GM12865 (cell line): ENCODE measurements around the gene TMEM63A.

Source experiments
- DNase-seq: peaks from one replicate; pipeline ENCODE4 v3.0.0; 2010; ENCODE audit warnings: low read depth
- H3K4me3 ChIP-seq: 2 replicates; pipeline ENCODE4 v1.5.1; 2011; ENCODE audit warnings: mild to moderate bottlenecking, low read depth, low read length, control low read depth
- TF ChIP-seq, protein P1 (sequence below): IDR thresholded peaks from 2 replicates; pipeline ENCODE4 v1.5.1; 2011; ENCODE audit warnings: low read length, control low read depth, low read depth, inconsistent platforms; ENCODE audit not compliant: insufficient read depth; ENCODE audit errors: missing control alignments

TMEM63A gene

DNA sequence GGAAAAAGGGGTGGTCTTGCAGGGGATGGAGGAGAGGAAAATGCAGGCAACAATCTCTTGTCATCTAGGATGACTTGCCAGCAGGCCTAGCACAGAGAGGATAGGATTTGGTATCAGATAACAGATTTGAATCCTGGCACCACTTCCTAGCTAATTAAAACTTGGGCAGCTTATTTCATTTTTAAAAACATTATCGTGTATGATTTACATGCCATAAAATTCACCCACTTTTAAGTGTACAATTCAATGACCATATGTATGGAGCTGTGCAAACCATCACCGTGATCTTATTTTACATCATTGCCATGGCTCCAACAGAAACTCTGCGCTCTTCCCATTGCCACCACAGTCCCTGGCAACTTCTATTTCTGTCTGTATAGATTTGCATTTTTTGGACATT is 34.9 kb upstream of the TMEM63A start:
- H3K4me3 ChIP-seq: no peak overlapping the region
- TF ChIP-seq, protein P1, sequence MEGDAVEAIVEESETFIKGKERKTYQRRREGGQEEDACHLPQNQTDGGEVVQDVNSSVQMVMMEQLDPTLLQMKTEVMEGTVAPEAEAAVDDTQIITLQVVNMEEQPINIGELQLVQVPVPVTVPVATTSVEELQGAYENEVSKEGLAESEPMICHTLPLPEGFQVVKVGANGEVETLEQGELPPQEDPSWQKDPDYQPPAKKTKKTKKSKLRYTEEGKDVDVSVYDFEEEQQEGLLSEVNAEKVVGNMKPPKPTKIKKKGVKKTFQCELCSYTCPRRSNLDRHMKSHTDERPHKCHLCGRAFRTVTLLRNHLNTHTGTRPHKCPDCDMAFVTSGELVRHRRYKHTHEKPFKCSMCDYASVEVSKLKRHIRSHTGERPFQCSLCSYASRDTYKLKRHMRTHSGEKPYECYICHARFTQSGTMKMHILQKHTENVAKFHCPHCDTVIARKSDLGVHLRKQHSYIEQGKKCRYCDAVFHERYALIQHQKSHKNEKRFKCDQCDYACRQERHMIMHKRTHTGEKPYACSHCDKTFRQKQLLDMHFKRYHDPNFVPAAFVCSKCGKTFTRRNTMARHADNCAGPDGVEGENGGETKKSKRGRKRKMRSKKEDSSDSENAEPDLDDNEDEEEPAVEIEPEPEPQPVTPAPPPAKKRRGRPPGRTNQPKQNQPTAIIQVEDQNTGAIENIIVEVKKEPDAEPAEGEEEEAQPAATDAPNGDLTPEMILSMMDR: no peak
- no peak for DNase-seq

DNA sequence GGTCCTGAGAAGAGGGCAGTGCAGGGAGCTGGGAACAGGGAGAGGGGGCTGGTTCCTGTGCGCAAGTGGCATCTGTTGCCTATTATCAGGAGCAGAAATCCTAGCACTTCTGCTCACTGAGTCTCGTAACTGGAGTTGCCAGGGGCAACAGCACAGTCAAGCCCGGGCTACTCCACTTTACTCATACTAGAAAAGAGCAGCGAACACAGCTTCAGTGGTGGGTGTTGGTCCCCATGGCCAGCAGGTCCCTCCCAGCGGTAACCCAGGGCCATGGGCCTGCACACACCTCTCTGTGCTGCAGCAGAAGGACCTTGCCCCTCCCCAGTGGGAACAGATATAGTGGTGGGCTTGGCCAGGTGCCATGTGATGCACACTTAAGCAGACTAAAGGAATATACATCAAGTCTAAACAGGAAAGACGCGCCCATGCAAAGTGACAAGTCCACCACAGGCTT is 33.4 kb upstream of the TMEM63A start:
- DNase-seq: no peak

DNA sequence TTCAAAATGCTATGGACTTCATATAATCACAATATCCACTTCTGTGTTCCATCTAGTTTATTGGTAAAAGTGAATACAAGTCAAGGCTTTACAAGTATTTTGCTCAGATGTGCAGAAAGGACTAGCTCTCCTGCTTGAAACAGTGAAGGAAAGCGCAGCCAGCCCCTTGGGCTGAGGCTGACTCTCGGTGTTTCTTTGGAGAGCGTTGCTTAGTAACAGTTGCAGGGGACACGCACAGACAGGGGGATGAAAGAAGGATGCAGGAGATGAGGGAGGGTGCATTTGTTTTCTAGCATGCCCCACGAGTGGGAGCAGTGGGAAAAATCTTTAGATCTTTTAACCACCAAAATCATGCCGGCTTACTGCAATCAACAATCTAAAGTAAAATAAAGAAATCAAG is 32.8 kb upstream of the TMEM63A start:
- no peak overlapping the region for H3K4me3 ChIP-seq
- DNase-seq: no peak
- TF ChIP-seq, protein P1: no peak

More for the DNA sequence above, 33.4 kb upstream of the TMEM63A start:
- H3K4me3 ChIP-seq: no peak overlapping the region
- TF ChIP-seq, protein P1: no peak

DNA sequence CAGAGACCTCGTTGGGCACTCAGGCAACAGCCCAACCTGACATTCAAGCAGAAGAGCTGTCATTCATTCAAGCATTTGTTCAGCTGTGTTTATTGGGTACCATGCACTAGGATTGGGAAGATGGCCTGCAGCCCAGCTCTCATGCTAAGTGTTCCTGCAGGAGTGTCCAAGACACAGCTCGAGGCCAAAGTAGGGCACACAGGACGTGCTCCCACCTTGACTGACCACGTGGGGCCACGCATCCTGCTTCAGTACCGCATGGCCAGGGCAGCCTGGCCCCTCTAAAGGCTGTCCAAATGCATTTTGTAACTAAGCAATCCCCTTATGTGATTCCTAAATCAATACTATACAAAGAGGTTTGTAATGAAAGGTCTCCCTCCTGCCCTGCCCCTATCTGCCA is 32.2 kb upstream of the TMEM63A start:
- TF ChIP-seq, protein P1: no peak
- DNase-seq: no peak
- H3K4me3 ChIP-seq: no peak overlapping the region

DNA sequence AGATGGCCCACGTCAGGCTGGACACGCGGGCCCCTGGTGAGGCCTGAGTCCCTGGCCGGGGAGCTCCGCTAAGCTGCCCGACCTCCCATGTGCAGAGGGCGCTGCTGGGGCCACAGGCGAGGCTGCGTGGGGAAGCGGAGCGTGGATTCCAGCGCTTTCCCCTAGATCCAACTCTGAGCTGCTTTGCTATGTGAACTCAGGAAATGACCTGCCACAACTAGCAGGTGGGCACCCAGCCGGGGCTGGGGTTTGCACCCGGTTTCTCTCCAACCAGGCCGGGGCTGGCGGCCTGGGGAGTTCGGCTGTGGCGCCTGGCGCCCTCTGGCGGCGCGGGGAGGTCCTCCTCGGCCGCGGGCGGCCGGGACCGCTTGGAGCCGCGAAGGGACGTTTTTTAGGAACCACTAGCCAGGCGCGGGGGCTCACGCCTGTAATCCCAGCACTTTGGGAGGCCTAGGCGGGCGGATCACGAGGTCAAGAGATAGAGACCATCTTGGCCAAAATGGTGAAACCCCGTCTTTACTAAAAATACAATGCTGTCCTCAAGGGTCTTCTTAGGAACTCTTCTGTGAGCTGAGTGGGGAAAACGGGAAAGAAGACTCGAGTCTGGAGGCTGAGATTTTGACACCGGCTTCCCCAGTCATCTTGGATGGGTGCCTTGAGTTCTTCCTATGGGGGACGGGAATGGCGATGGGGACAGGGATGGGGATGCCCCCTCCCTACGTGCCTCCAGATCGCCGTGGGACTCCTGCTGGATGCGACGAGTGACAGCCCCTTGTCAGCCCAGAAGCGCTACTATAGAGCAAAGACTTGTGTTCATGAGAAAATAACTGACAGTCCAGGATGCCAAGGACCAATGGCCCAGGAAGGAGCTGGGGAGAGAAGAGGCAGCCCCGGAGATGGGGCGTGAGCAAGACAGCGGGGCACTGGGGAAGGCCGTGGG is 29.3 kb upstream of the TMEM63A start:
- no peak overlapping the region for H3K4me3 ChIP-seq
- DNase-seq: peak; percentile 72
- TF ChIP-seq, protein P1: peak; percentile 85

DNA sequence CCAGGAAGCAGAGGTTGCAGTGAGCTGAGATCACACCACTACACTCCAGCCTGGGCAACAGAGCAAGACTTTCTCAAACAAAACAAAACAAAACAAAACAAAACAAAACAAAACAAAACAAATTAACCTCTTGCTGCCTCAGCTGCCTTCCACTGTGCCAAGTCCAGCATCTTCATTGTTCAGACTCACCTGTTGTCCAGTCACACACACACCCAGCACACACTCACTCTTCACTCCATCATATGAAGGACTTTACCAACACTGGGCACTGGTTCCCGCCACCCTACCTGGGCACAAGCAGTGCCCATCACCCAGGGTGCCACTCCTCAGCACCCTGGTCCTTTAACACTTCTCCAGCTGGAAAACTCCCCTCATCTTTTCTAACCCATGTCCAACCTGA is 27.3 kb upstream of the TMEM63A start:
- no peak overlapping the region for H3K4me3 ChIP-seq
- TF ChIP-seq, protein P1: no peak
- no peak for DNase-seq
